NB4 (cell line): ENCODE data around the gene PLA2G4E.

Source experiments
- DNase-seq: peaks from one replicate; pipeline ENCODE4 v3.0.0; 2010; ENCODE audit warnings: low read depth
- H3K4me3 ChIP-seq: one replicate; pipeline ENCODE4 v1.5.1; 2011; ENCODE audit warnings: mild to moderate bottlenecking, low read depth, low read length, moderate library complexity
- MYC ChIP-seq: IDR thresholded peaks from 2 replicates; pipeline ENCODE4 v1.6.1; 2011; ENCODE audit warnings: low read depth, low read length
- POLR2A ChIP-seq: IDR thresholded peaks from 2 replicates; pipeline ENCODE4 v1.6.1; 2011; ENCODE audit warnings: mild to moderate bottlenecking; ENCODE audit not compliant: insufficient read length; ENCODE audit errors: extremely low read depth
- TF ChIP-seq, protein P1 (sequence below): IDR thresholded peaks from one replicate; pipeline ENCODE4 v1.5.1; 2012; ENCODE audit warnings: low read depth, low read length
- TF ChIP-seq, protein P2 (sequence below): IDR thresholded peaks from 2 replicates; pipeline ENCODE4 v1.6.1; 2011; ENCODE audit warnings: low read depth, low read length

PLA2G4E gene

GRCh38 chr15:42011074-42011473, 9.8 kb downstream of the PLA2G4E start:
- DNase-seq = no peak
- TF ChIP-seq POLR2A (no peak), MYC (no peak)
- TF ChIP-seq, protein P1, sequence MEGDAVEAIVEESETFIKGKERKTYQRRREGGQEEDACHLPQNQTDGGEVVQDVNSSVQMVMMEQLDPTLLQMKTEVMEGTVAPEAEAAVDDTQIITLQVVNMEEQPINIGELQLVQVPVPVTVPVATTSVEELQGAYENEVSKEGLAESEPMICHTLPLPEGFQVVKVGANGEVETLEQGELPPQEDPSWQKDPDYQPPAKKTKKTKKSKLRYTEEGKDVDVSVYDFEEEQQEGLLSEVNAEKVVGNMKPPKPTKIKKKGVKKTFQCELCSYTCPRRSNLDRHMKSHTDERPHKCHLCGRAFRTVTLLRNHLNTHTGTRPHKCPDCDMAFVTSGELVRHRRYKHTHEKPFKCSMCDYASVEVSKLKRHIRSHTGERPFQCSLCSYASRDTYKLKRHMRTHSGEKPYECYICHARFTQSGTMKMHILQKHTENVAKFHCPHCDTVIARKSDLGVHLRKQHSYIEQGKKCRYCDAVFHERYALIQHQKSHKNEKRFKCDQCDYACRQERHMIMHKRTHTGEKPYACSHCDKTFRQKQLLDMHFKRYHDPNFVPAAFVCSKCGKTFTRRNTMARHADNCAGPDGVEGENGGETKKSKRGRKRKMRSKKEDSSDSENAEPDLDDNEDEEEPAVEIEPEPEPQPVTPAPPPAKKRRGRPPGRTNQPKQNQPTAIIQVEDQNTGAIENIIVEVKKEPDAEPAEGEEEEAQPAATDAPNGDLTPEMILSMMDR = no peak
- TF ChIP-seq, protein P2, sequence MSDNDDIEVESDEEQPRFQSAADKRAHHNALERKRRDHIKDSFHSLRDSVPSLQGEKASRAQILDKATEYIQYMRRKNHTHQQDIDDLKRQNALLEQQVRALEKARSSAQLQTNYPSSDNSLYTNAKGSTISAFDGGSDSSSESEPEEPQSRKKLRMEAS = no peak
- no peak overlapping the region for H3K4me3 ChIP-seq

- TF ChIP-seq POLR2A (no peak), MYC (no peak)
- TF ChIP-seq, protein P2 = no peak
- TF ChIP-seq, protein P1 = no peak
- H3K4me3 ChIP-seq = no peak overlapping the region
- no peak for DNase-seq
These were observed 10.4 kb downstream of the PLA2G4E start for GRCh38 chr15:42010434-42010833.

- no peak overlapping the region for H3K4me3 ChIP-seq
- DNase-seq = no peak
- TF ChIP-seq, protein P1 = no peak
- no peak for TF ChIP-seq MYC
- TF ChIP-seq POLR2A = no peak
- TF ChIP-seq, protein P2 = no peak
These were observed 11.4 kb downstream of the PLA2G4E start for GRCh38 chr15:42009474-42009873.

DNA sequence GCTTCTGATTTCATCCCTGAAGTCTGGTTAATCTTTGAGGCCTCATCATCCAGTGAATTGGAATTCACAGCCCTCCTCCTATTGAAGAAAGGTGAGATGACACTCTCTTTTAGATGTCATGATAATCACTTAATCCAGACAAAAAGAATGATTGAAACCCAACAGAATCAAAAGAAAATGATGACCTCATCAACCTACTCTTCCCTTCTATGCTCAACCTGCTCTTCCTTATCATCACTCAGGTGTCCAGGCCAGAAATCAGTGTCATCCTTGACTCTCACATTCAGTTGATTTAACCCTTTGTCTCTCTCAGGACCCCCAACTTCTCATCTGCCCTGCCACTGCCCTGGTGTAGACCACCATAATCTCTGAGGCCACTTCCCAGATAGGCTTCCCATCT, 11.8 kb downstream of the PLA2G4E start:
- H3K4me3 ChIP-seq = no peak overlapping the region
- no peak for DNase-seq
- no peak for TF ChIP-seq MYC
- TF ChIP-seq, protein P1 = no peak
- no peak for TF ChIP-seq POLR2A
- TF ChIP-seq, protein P2 = no peak

GRCh38 chr15:42007386-42007785, 13.5 kb downstream of the PLA2G4E start:
- no peak overlapping the region for H3K4me3 ChIP-seq
- no peak for TF ChIP-seq MYC
- TF ChIP-seq, protein P1 = no peak
- TF ChIP-seq, protein P2 = no peak
- TF ChIP-seq POLR2A = no peak
- no peak for DNase-seq
